Glomerular visceral epithelial cell (primary cell): ENCODE data around the gene LRRC49.

Experiments
- DNase-seq: peaks from one replicate; pipeline ENCODE4 v3.0.0-alpha.2; 2016; ENCODE audit errors: extremely low spot score

Gene LRRC49

GRCh38 chr15:71092056-71092600 lies 199.5 kb downstream of the LRRC49 start:
- DNase-seq: no peak

- peak; percentile 84 for DNase-seq
Measured at GRCh38 chr15:71093054-71094024, 200.7 kb downstream of the LRRC49 start.

GRCh38 chr15:71094137-71094536 lies 201.5 kb downstream of the LRRC49 start:
- DNase-seq: no peak

- no peak for DNase-seq
Measured at GRCh38 chr15:71096676-71097075, 204.1 kb downstream of the LRRC49 start.

GRCh38 chr15:71097890-71098289 lies 205.3 kb downstream of the LRRC49 start:
- no peak for DNase-seq

GRCh38 chr15:71098920-71099319 lies 206.3 kb downstream of the LRRC49 start:
- no peak for DNase-seq
